ENCODE measurements around the gene DPP4. TPM values are rescaled to one million over a fixed set of nuclear protein-coding genes. Genes with fewer than 3 reads are reported as not detected.

The DPP4 gene
- total and polyA plus RNA-seq, 2 experiments from 2014 or later = 0.09 TPM; not detected in 1

DNA sequence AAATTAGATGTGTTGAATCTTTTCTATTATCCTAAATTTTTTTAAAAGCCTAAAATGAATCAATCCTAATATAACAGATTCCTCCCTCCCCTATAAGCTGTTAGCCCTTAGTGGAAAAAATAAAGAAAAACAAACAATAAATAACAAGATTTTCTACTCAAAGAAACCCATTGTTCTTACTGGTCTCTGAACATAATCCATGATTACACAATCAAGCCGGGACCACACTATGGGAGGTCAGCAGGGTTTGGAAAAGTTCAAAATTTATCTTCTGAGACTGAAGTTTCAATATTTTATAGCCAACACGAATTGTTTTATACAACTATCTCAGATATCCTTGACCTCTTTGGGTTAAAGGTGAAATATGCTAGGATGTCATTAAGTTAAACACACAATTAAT, 57.9 kb downstream of the DPP4 start:
- Histone ChIP-seq H3K36me3 (no peaks in the 10 kb centered on the region), H3K9me3 (ENCODE audit: low read depth) (no peaks in the 10 kb centered on the region)
- peak in 1 of 2 donors; percentile 27 for DNase-seq (ENCODE audit: low read depth in 1 of 2, low spot score in 1 of 2)

DNA sequence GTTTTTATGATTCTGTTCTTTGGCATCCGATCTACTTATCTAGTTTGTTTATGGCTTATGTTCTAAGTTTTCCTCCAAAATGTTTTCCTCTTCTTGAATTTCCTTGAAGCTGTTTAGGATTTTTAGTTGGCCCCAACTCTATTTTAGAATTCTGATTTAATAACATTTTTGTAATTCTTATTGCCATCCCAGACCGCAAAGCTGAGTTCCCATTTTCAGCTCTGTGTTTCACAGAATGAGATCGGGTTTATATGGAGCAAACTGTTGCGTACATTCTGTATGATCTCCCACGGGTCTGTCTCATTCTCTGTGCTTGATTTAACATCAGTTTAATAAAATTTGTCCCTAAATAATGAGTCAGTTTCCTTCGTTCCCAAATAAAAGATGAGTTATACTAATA, 59.3 kb downstream of the DPP4 start:
- no peaks in the 10 kb centered on the region for H3K4me1 ChIP-seq (ENCODE audit: low read depth)
- TF ChIP-seq, protein P1, sequence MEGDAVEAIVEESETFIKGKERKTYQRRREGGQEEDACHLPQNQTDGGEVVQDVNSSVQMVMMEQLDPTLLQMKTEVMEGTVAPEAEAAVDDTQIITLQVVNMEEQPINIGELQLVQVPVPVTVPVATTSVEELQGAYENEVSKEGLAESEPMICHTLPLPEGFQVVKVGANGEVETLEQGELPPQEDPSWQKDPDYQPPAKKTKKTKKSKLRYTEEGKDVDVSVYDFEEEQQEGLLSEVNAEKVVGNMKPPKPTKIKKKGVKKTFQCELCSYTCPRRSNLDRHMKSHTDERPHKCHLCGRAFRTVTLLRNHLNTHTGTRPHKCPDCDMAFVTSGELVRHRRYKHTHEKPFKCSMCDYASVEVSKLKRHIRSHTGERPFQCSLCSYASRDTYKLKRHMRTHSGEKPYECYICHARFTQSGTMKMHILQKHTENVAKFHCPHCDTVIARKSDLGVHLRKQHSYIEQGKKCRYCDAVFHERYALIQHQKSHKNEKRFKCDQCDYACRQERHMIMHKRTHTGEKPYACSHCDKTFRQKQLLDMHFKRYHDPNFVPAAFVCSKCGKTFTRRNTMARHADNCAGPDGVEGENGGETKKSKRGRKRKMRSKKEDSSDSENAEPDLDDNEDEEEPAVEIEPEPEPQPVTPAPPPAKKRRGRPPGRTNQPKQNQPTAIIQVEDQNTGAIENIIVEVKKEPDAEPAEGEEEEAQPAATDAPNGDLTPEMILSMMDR (IDR thresholded peaks at IDR 0.05; ENCODE audit: low read depth, low read length) = no peak
- H3K27me3 ChIP-seq = no peaks in the 10 kb centered on the region
- no peaks in the 10 kb centered on the region for H3K36me3 ChIP-seq
- H3K4me3 ChIP-seq = no peak overlapping the region
- peak in 1 of 2 donors; percentile 26 for DNase-seq (ENCODE audit: low read depth in 1 of 2, low spot score in 1 of 2)
- H3K9me3 ChIP-seq (ENCODE audit: low read depth) = no peaks in the 10 kb centered on the region
- no peak overlapping the region for H3K27ac ChIP-seq

More for the DNA sequence above, 57.9 kb downstream of the DPP4 start:
- H3K27ac ChIP-seq = no peak overlapping the region
- no peak overlapping the region for H3K4me3 ChIP-seq
- H3K4me1 ChIP-seq (ENCODE audit: low read depth) = no peaks in the 10 kb centered on the region
- TF ChIP-seq, protein P1 (IDR thresholded peaks at IDR 0.05; ENCODE audit: low read depth, low read length) = no peak
- H3K27me3 ChIP-seq = no peaks in the 10 kb centered on the region

DNA sequence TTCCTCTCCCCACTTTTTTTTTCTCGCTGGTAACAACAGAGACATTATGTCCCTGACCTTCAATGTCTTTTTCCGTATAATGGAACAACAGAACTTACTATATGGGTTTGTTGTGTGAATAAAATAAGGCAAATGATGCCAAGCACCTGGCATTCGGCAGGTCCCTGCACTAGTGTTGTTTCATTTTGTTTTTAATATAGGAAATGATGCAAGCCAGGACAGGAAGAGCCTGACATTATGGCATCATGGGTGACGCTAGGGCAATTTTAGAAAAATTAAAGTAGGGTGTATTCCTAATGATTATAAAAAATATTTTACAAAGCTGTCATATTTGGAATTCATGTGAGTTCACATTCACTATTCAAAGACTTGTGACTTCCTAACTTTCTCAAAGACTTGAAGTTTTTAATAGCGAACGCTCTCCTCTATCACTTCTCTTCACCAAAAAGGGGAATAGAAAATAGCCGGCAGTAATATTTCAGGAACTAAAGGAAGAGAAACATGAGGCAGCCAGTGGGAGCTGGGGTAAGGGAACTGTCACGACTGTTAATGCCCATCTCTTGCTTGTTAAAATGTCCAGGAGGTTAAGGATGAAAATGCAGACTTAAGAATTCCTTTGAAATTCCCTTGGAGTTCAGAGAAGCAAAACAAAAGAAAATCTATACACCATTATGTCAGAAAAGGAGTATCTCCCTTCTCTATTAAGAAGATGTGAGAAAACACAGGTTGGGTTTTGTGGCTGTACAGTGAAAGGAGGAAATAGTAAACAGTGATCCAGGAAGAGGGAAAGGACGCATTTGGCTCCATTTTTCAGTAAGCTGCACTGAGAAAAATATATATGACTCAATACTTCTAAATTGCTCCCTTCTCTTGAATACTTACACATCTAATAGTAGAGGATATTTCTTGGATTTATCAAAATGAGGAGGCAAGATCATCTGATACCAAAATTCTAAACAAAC, 60.2 kb downstream of the DPP4 start:
- Histone ChIP-seq H3K27me3 (no peaks in the 10 kb centered on the region), H3K27ac (no peak overlapping the region), H3K4me3 (no peak overlapping the region), H3K9me3 (ENCODE audit: low read depth) (no peaks in the 10 kb centered on the region), H3K36me3 (no peaks in the 10 kb centered on the region), H3K4me1 (ENCODE audit: low read depth) (no peaks in the 10 kb centered on the region)
- no peak for DNase-seq (ENCODE audit: low read depth in 1 of 2, low spot score in 1 of 2)
- TF ChIP-seq, protein P1 (IDR thresholded peaks at IDR 0.05; ENCODE audit: low read depth, low read length) = no peak

DNA sequence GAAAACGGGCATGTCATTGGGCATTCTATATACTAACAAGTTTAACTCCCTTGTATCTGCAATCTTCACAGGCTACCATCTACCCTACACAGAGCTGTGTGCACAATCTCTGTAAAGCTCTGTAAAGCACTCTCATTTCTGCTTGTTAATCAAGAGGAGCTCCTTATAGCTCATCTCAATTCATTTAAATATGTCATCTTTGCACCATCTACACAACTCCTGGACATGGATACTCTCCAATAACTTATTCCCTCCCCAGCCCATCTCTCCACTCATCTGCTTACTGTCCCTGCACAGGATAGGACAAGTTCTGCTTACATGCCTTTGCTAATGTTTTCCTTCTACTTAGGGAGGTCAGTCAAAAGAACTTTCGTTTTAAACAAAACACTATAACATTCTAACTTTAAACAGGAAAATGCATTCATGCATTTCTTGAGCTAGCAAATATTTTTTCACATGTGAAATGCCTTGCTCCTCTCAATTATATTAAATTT, 61.4 kb downstream of the DPP4 start:
- TF ChIP-seq, protein P1 (IDR thresholded peaks at IDR 0.05; ENCODE audit: low read depth, low read length) = no peak
- no peak overlapping the region for H3K27ac ChIP-seq
- DNase-seq (ENCODE audit: low read depth in 1 of 2, low spot score in 1 of 2) = no peak

DNA sequence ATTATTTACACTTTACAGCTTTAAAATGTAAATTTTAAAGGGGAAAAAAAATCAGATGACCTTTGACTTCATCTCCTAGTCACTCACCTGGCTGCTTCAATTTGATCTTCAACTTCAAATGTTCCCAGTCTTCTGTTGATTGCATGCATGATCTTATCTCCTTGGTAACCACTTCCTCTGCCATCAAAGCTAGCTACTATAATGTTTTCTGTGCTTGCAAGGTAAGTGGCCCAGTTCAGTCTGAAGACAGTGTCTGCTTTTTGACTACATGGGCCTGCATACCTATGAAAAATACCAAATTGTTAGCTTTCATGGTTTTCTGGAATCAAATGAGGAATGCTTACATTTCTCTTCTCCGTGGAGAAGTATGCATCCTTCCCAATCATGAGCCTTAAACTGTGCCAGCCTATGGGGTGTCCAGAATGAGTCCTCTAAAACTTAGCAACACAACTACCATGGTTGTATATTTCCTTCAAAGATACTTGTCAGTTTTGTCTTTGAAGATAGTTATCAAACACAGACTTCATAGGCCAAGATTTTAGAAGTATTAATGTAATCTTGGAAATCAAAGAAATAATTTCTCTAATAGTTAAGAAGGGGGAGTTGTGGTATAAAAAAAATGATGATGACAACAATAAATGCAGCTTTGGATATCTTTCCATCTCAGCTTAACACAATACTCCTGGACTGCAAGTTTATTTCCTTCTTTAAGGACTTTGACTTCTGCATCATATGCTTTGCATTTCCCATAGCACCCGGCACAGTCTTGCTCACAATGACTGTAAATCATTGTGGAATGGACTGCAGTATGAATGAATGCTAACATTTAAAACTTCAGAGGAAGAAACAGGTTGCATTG, 62.1 kb downstream of the DPP4 start:
- Histone ChIP-seq H3K4me1 (ENCODE audit: low read depth) (no peaks in the 10 kb centered on the region), H3K9me3 (ENCODE audit: low read depth) (no peaks in the 10 kb centered on the region), H3K27ac (no peak overlapping the region), H3K36me3 (no peaks in the 10 kb centered on the region), H3K4me3 (no peak overlapping the region), H3K27me3 (no peaks in the 10 kb centered on the region)
- TF ChIP-seq, protein P1 (IDR thresholded peaks at IDR 0.05; ENCODE audit: low read depth, low read length) = no peak
- DNase-seq (ENCODE audit: low read depth in 1 of 2, low spot score in 1 of 2) = no peak

More for the DNA sequence above, 61.4 kb downstream of the DPP4 start:
- H3K9me3 ChIP-seq (ENCODE audit: low read depth) = no peaks in the 10 kb centered on the region
- H3K4me3 ChIP-seq = no peak overlapping the region
- no peaks in the 10 kb centered on the region for H3K36me3 ChIP-seq
- H3K27me3 ChIP-seq = no peaks in the 10 kb centered on the region
- no peaks in the 10 kb centered on the region for H3K4me1 ChIP-seq (ENCODE audit: low read depth)
